ENCODE measurements around the gene KRT38. TPM values are rescaled to one million over a fixed set of nuclear protein-coding genes. Genes with fewer than 3 reads are reported as not detected.
"Not testable (repeated sequence)": the region's sequence is repeated elsewhere in the genome, so short reads cannot be mapped to it uniquely, and the experiment has no call there.

KRT38 gene
- total and polyA plus RNA-seq, 2 donors: 0.38 to 7.9 TPM

DNA sequence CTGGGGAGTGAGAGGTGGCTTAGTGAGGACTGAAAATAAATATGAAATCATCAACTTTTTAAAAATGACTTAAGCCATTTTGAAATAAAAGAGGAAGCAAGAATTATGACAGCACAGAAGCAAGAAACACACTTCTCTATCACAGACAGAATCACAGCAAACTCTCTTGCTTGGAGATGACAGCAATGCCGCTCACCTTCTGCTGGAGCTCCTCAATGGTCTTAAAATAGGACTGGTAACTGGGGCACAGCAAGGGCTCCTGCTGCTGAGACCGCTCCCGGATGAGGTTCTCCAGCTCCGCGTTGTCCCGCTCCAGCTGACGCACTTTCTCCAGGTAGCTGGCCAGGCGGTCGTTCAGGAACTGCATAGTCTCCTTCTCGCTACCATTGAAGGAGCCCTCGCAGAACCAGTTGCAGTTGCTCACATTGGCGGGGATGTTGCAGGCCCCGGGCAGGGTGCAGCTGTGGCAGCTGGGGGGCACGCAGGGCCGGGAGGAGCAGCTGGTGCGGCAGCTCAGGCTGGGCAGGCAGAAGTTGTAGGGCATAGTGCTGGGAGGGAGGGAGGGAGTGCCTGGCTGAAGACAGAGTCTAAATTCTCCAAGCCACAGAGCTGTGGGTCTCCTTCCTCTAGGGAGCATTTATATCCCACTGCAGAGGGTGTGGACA, 43.7 kb downstream of the KRT38 start, which contains the start of gene KRT31:
TSS of gene KRT31 (minus strand) at position 613 of the 665 bp plus-strand sequence. CDS start at position 544, 69 bp downstream.
- no peak for DNase-seq (ENCODE audit: low read depth in 6 of 9, low spot score in 9 of 9)
- Histone ChIP-seq H3K36me3 (ENCODE audit: control insufficient read depth in 2 of 2, insufficient read depth in 2 of 2, low read length in 1 of 2) (no peaks in the 10 kb centered on the region), H3K4me1 (ENCODE audit: control insufficient read depth in 2 of 2, insufficient read depth in 2 of 2, low read length in 2 of 2) (peaks cover 0 to 7% of the 10 kb centered on the region in 2 donors), H3K4me3 (ENCODE audit: low read length in 2 of 2) (no peak within 1 kb of the TSS), H3K9me3 (ENCODE audit: control insufficient read depth in 2 of 2, insufficient read depth in 1 of 2, low read length in 1 of 2) (no peaks in the 10 kb centered on the region), H3K27ac (ENCODE audit: low read depth in 1 of 2, low read length in 1 of 2) (no peak within 1 kb of the TSS), H3K27me3 (ENCODE audit: control insufficient read depth in 2 of 2, insufficient read depth in 1 of 2, low read length in 1 of 2) (no peaks in the 10 kb centered on the region)
- WGBS: 96% methylated on average over 16 of the region's 16 CpGs

DNA sequence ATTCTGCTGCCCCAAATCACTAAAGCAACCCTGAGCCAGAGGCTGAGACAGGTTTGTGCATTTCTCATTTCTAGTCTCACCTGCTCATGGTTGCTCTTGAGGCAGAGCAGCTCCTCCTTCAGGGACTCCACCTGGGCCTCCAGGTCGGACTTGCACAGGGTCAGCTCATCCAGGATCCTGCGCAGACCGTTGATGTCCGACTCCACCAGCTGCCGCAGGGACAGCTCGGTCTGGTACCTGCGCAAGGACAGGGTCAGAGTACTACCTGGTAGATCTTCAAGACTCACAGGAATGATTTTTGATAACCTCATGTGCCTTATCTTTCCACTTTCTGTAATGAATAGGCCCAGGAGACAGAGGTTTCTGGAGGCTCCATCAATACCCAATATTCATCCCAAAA, 44.4 kb downstream of the KRT38 start:
- peaks cover 0 to 7% of the 10 kb centered on the region in 2 donors for H3K4me1 ChIP-seq (ENCODE audit: control insufficient read depth in 2 of 2, insufficient read depth in 2 of 2, low read length in 2 of 2)
- DNase-seq (ENCODE audit: low read depth in 6 of 9, low spot score in 9 of 9): no peak
- no peaks in the 10 kb centered on the region for H3K27me3 ChIP-seq (ENCODE audit: control insufficient read depth in 2 of 2, insufficient read depth in 1 of 2, low read length in 1 of 2)
- H3K36me3 ChIP-seq (ENCODE audit: control insufficient read depth in 2 of 2, insufficient read depth in 2 of 2, low read length in 1 of 2): no peaks in the 10 kb centered on the region
- WGBS: 96% methylated on average over 7 of the region's 7 CpGs
- peak overlapping the region in 1 of 2 donors; percentile 52 for H3K27ac ChIP-seq (ENCODE audit: low read depth in 1 of 2, low read length in 1 of 2)
- H3K4me3 ChIP-seq (ENCODE audit: low read length in 2 of 2): no peak overlapping the region
- H3K9me3 ChIP-seq (ENCODE audit: control insufficient read depth in 2 of 2, insufficient read depth in 1 of 2, low read length in 1 of 2): no peaks in the 10 kb centered on the region

- no peaks in the 10 kb centered on the region for H3K27me3 ChIP-seq (ENCODE audit: control insufficient read depth in 2 of 2, insufficient read depth in 1 of 2, low read length in 1 of 2)
- H3K36me3 ChIP-seq (ENCODE audit: control insufficient read depth in 2 of 2, insufficient read depth in 2 of 2, low read length in 1 of 2): no peaks in the 10 kb centered on the region
- peak overlapping the region; percentile 26 to 59 for H3K27ac ChIP-seq (ENCODE audit: low read depth in 1 of 2, low read length in 1 of 2)
- 94% methylated on average over 1 of the region's 1 CpG for WGBS
- no peaks in the 10 kb centered on the region for H3K9me3 ChIP-seq (ENCODE audit: control insufficient read depth in 2 of 2, insufficient read depth in 1 of 2, low read length in 1 of 2)
- peaks cover 0 to 7% of the 10 kb centered on the region in 2 donors for H3K4me1 ChIP-seq (ENCODE audit: control insufficient read depth in 2 of 2, insufficient read depth in 2 of 2, low read length in 2 of 2)
- DNase-seq (ENCODE audit: low read depth in 6 of 9, low spot score in 9 of 9): no peak
- no peak overlapping the region for H3K4me3 ChIP-seq (ENCODE audit: low read length in 2 of 2)
These were observed 45.2 kb downstream of the KRT38 start for GRCh38 chr17:41395611-41396010.

DNA sequence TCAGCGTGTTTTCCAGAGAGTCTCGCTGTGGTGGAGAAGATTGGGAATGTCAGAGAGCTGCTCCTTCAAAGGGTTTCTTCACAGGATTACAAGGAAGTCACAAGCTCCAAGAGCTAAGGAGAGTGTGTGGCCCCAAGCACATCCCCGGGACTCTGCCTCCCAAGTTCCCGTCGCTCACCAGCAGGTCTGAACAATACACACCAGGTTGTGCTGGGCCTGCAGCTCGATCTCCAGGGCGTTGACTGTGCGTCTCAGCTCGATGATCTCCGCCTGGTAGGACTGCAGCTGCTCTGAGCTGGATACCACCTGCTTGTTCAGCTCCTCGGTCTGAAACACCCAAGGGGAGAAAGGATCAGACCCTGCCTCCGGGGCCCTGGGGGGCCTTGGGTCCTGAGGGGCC, 45.7 kb downstream of the KRT38 start:
- H3K4me1 ChIP-seq (ENCODE audit: control insufficient read depth in 2 of 2, insufficient read depth in 2 of 2, low read length in 2 of 2); H3K27me3 ChIP-seq (ENCODE audit: control insufficient read depth in 2 of 2, insufficient read depth in 1 of 2, low read length in 1 of 2); DNase-seq (ENCODE audit: low read depth in 6 of 9, low spot score in 9 of 9); H3K9me3 ChIP-seq (ENCODE audit: control insufficient read depth in 2 of 2, insufficient read depth in 1 of 2, low read length in 1 of 2); H3K4me3 ChIP-seq (ENCODE audit: low read length in 2 of 2); H3K36me3 ChIP-seq (ENCODE audit: control insufficient read depth in 2 of 2, insufficient read depth in 2 of 2, low read length in 1 of 2): not testable (repeated sequence)
- 83% methylated on average over 12 of the region's 12 CpGs for WGBS
- H3K27ac ChIP-seq (ENCODE audit: low read depth in 1 of 2, low read length in 1 of 2): peak overlapping the region in 1 of 2 donors; percentile 26

GRCh38 chr17:41394254-41394996, 46.4 kb downstream of the KRT38 start:
- no peaks in the 10 kb centered on the region for H3K27me3 ChIP-seq (ENCODE audit: control insufficient read depth in 2 of 2, insufficient read depth in 1 of 2, low read length in 1 of 2)
- H3K4me1 ChIP-seq (ENCODE audit: control insufficient read depth in 2 of 2, insufficient read depth in 2 of 2, low read length in 2 of 2): peaks cover 0 to 7% of the 10 kb centered on the region in 2 donors
- no peaks in the 10 kb centered on the region for H3K36me3 ChIP-seq (ENCODE audit: control insufficient read depth in 2 of 2, insufficient read depth in 2 of 2, low read length in 1 of 2)
- no peaks in the 10 kb centered on the region for H3K9me3 ChIP-seq (ENCODE audit: control insufficient read depth in 2 of 2, insufficient read depth in 1 of 2, low read length in 1 of 2)
- peak in 1 of 9 donors; percentile 4 for DNase-seq (ENCODE audit: low read depth in 6 of 9, low spot score in 9 of 9)
- 92% methylated on average over 10 of the region's 10 CpGs for WGBS
- H3K27ac ChIP-seq (ENCODE audit: low read depth in 1 of 2, low read length in 1 of 2): peak overlapping the region in 1 of 2 donors; percentile 17
- H3K4me3 ChIP-seq (ENCODE audit: low read length in 2 of 2): no peak overlapping the region

DNA sequence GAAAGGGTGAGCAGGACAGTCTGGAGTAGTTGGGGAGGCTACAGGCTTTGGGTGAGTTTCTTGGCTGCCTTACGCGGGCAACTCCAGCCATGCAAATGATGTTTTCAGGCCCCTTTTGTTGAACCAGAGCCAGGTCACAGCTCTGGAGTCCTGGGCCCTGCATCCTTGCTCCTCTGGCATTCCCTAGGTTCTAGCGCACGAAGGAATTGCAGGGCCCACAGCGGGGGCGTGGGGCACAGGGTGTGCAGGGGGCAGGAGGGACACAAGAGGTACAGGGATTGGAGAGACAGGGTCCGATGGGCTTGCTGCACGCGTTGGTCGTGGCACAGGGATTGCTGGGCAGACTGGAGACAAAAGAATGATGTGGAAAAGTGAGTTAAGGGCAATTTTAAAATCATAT, 47.0 kb downstream of the KRT38 start:
- Histone ChIP-seq H3K27ac (ENCODE audit: low read depth in 1 of 2, low read length in 1 of 2) (no peak overlapping the region), H3K9me3 (ENCODE audit: control insufficient read depth in 2 of 2, insufficient read depth in 1 of 2, low read length in 1 of 2) (no peaks in the 10 kb centered on the region), H3K4me3 (ENCODE audit: low read length in 2 of 2) (no peak overlapping the region), H3K27me3 (ENCODE audit: control insufficient read depth in 2 of 2, insufficient read depth in 1 of 2, low read length in 1 of 2) (no peaks in the 10 kb centered on the region), H3K36me3 (ENCODE audit: control insufficient read depth in 2 of 2, insufficient read depth in 2 of 2, low read length in 1 of 2) (no peaks in the 10 kb centered on the region), H3K4me1 (ENCODE audit: control insufficient read depth in 2 of 2, insufficient read depth in 2 of 2, low read length in 2 of 2) (peaks cover 0 to 7% of the 10 kb centered on the region in 2 donors)
- WGBS: 94% methylated on average over 10 of the region's 10 CpGs
- no peak for DNase-seq (ENCODE audit: low read depth in 6 of 9, low spot score in 9 of 9)

GRCh38 chr17:41393294-41393693, 47.5 kb downstream of the KRT38 start:
- Histone ChIP-seq H3K27ac (ENCODE audit: low read depth in 1 of 2, low read length in 1 of 2) (peak overlapping the region in 1 of 2 donors; percentile 3), H3K9me3 (ENCODE audit: control insufficient read depth in 2 of 2, insufficient read depth in 1 of 2, low read length in 1 of 2) (no peaks in the 10 kb centered on the region), H3K4me3 (ENCODE audit: low read length in 2 of 2) (no peak overlapping the region), H3K27me3 (ENCODE audit: control insufficient read depth in 2 of 2, insufficient read depth in 1 of 2, low read length in 1 of 2) (no peaks in the 10 kb centered on the region), H3K36me3 (ENCODE audit: control insufficient read depth in 2 of 2, insufficient read depth in 2 of 2, low read length in 1 of 2) (no peaks in the 10 kb centered on the region), H3K4me1 (ENCODE audit: control insufficient read depth in 2 of 2, insufficient read depth in 2 of 2, low read length in 2 of 2) (peaks cover 0 to 7% of the 10 kb centered on the region in 2 donors)
- 86% methylated on average over 5 of the region's 5 CpGs for WGBS
- DNase-seq (ENCODE audit: low read depth in 6 of 9, low spot score in 9 of 9): no peak

GRCh38 chr17:41392278-41392677, 48.5 kb downstream of the KRT38 start:
- no peak overlapping the region for H3K27ac ChIP-seq (ENCODE audit: low read depth in 1 of 2, low read length in 1 of 2)
- H3K9me3 ChIP-seq (ENCODE audit: control insufficient read depth in 2 of 2, insufficient read depth in 1 of 2, low read length in 1 of 2): no peaks in the 10 kb centered on the region
- peaks cover 0 to 7% of the 10 kb centered on the region in 2 donors for H3K4me1 ChIP-seq (ENCODE audit: control insufficient read depth in 2 of 2, insufficient read depth in 2 of 2, low read length in 2 of 2)
- no peaks in the 10 kb centered on the region for H3K36me3 ChIP-seq (ENCODE audit: control insufficient read depth in 2 of 2, insufficient read depth in 2 of 2, low read length in 1 of 2)
- no peaks in the 10 kb centered on the region for H3K27me3 ChIP-seq (ENCODE audit: control insufficient read depth in 2 of 2, insufficient read depth in 1 of 2, low read length in 1 of 2)
- 98% methylated on average over 1 of the region's 1 CpG for WGBS
- no peak overlapping the region for H3K4me3 ChIP-seq (ENCODE audit: low read length in 2 of 2)
- no peak for DNase-seq (ENCODE audit: low read depth in 6 of 9, low spot score in 9 of 9)

- no peaks in the 10 kb centered on the region for H3K27me3 ChIP-seq (ENCODE audit: control insufficient read depth in 2 of 2, insufficient read depth in 1 of 2, low read length in 1 of 2)
- H3K27ac ChIP-seq (ENCODE audit: low read depth in 1 of 2, low read length in 1 of 2): no peak overlapping the region
- no peak overlapping the region for H3K4me3 ChIP-seq (ENCODE audit: low read length in 2 of 2)
- WGBS: 79% methylated on average over 2 of the region's 2 CpGs
- H3K4me1 ChIP-seq (ENCODE audit: control insufficient read depth in 2 of 2, insufficient read depth in 2 of 2, low read length in 2 of 2): peaks cover 0 to 7% of the 10 kb centered on the region in 2 donors
- no peak for DNase-seq (ENCODE audit: low read depth in 6 of 9, low spot score in 9 of 9)
- H3K36me3 ChIP-seq (ENCODE audit: control insufficient read depth in 2 of 2, insufficient read depth in 2 of 2, low read length in 1 of 2): no peaks in the 10 kb centered on the region
- no peaks in the 10 kb centered on the region for H3K9me3 ChIP-seq (ENCODE audit: control insufficient read depth in 2 of 2, insufficient read depth in 1 of 2, low read length in 1 of 2)
These were observed 49.2 kb downstream of the KRT38 start for GRCh38 chr17:41391535-41391934.
